Inflammatory macrophage treated with lipopolysaccharide for 1 hour (primary cell): ENCODE measurements around the gene NPC1L1.
"Not testable (repeated sequence)": the region's sequence is repeated elsewhere in the genome, so short reads cannot be mapped to it uniquely, and the experiment has no call there.

Experiments used
- DNase-seq, 2 donors: peaks; one replicate each; pipeline ENCODE4 v3.0.0-alpha.2; 2020 to 2022

The NPC1L1 gene

DNA sequence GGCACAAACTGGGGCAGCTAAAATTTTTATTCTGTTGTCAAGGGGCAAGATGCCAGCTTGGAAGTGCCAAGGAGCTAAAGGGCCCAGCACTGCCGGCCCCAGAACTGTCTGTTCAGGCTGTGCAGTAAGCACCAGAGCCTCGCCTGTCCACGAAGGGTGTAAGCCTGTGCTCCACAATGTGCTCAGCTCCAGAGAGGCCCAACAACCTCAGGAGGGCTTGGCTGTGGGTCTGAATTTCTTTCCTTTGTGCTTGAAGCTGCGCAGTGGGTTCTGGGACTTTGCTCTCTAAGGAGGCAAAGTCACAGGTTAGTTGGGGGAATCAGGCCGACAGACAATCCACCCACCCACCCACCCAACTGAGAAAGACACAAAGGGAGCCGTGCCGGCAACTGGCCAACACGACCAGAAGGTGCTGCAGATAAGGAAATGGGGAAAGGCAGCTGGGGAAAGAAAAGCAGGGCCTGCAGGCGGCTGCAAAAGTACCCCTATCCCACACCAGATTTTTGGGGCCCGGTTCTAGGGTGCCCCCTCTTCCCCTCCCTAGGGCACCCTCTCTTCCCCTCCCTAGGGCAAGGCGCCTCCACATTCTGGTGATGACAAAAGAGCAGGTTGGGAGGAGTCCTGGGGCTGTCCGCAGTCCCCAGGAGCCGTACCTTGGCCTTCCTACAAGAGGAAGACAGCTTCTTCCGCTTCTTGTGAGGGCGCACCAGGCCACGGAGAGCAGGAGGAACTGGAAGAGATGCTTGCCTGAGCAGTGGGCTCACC is 24.8 kb upstream of the NPC1L1 start:
- DNase-seq: no peak

- peak; percentile 21 to 77 for DNase-seq
Observed at GRCh38 chr7:44565097-44565794, 24.1 kb upstream of the NPC1L1 start.

- DNase-seq: no peak
Observed at GRCh38 chr7:44564606-44565005, 23.5 kb upstream of the NPC1L1 start.

GRCh38 chr7:44563171-44563679 is 22.1 kb upstream of the NPC1L1 start:
- no peak for DNase-seq

DNA sequence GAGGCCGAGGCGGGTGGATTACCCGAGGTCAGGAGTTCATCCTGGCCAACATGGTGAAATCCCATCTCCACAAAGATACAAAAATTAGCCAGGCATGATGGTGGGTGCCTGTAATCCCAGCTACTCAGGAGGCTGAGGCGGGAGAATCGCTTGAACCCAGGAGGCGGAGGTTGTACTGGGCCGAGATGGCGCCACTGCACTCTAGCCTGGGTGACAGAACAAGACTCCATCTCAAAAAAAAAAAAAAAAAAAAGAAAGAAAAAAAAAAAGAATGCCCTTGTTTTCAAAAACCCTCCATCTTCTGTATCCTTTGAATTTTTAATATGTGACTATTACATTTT is 21.5 kb upstream of the NPC1L1 start:
- DNase-seq: not testable (repeated sequence)

- no peak for DNase-seq
Observed at GRCh38 chr7:44561962-44562621, 21.0 kb upstream of the NPC1L1 start.

DNA sequence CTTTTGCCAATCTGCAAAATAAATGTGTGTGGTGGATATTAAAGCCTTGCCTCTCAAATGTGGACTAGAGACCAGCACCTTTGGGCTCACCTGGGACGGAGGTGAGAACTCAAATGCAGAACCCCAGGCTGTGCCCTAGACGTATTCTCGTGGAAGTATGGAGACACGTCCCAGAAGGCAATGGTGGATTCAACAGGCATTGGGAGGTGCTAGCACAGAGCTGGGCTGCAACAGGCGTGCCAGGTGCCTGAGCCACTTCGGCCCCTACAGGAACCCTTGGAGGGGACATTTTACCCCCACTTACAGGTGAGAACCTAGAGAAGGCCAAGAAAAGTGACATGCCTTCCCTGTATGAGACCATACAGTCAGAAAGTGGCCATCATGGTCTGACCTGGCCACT is 20.4 kb upstream of the NPC1L1 start:
- no peak for DNase-seq

DNA sequence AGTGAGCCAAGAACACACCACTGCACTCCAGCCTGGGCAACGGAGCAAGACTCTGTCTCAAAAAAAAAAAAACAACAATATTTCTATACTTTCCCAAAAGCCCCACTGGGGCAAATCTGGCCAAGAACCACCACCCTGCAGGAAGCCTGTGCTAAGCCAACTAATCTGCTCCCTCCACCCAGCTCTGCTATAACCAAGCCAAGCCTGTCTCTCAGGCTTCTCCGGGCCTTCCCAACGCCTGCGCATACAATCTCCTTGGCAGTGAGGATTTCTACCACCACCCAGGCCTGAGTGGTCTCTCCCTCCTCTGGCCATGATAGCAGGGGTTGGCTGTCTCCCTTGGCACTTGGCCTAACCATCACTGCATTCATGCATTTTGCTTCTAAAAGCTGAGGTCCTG is 18.4 kb upstream of the NPC1L1 start:
- DNase-seq: no peak

- DNase-seq: no peak
Observed at GRCh38 chr7:44557485-44557884, 16.4 kb upstream of the NPC1L1 start.

DNA sequence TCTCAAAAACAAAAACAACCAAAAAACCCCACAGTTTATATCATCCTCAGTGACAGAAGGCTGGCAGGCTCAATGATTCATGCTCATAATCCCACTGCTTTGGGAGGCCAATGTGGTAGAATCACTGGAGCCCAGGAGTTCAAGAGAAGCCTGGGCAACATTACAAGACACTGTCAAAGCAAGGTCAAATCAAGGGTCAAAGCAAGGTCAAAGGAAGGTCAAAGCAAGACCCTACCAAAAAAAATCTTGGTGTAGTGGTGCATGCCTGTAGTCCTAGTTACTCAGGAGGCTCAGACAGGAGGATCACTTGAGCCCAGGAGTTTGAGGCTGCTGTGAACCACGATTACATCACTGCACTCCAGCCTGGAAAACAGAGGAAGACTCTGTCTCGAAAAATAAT is 14.2 kb upstream of the NPC1L1 start:
- DNase-seq: no peak

DNA sequence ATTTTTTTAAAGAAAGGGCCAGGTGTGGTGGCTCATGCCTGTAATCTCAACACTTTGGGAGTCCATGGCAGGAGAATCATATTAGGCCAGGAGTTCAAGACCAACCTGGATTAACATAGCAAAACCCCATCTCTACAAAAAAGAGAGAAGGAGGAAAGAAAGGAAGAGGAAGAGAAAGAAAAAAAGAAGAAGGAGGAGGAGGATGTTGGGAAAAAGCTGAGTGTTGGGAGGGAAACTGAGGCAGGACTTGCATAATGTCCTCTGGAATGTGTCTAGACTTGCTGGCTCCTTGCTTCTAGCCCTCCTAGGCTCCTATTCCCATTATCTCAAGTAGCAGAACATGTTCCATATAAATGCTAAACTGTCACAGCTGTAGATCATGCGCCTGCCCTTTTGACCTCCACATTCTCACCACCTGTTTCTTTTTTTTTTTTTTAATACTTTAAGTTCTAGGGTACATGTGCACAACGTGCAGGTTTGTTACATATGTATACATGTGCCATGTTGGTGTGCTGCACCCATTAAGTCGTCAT is 11.4 kb upstream of the NPC1L1 start:
- DNase-seq: not testable (repeated sequence)

DNA sequence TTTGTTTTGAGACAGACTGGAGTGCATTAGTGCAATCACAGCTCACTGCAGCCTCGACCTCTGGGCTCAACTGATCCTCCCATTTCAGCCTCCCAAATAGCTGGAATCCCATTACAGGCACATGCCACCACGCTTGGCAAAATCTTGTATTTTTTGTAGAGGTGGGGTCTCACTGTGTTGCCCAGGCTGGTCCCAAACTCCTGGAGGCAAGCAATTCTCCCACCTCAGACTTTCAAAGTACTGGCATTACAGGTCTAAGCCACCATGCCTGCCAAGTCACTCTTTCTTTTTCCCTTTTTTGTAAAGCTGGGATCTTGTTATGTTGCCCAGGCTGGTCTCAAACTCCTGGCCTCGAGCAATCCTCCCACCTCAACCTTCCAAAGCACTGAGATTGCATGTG is 8.3 kb upstream of the NPC1L1 start:
- no peak for DNase-seq

GRCh38 chr7:44548893-44549292 is 7.8 kb upstream of the NPC1L1 start:
- no peak for DNase-seq

GRCh38 chr7:44547536-44548231 is 6.6 kb upstream of the NPC1L1 start:
- no peak for DNase-seq

GRCh38 chr7:44541876-44542610 is 913 bp upstream of the NPC1L1 start:
- DNase-seq: no peak

DNA sequence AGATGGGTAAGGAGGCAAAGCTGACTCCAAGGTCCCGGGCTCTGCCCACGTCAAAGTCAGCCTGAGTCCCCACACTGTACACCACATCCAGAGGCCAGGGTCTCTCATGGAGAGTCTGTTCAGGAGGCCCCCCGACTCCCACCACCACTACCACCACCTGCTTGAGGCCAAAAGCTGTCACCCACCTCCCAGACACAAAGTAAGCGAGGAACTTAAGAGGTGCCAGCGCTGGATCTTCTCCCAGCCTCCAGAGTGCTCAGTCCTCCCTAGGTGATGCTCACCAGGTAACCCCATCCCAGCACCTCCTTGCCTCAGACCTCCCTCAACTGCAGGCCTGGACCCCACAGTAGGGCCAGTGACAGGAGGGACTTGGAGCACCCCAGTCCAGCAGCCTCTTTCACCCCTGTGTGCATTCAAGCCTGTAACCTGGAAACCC is 520 bp downstream of the NPC1L1 start:
- no peak for DNase-seq

DNA sequence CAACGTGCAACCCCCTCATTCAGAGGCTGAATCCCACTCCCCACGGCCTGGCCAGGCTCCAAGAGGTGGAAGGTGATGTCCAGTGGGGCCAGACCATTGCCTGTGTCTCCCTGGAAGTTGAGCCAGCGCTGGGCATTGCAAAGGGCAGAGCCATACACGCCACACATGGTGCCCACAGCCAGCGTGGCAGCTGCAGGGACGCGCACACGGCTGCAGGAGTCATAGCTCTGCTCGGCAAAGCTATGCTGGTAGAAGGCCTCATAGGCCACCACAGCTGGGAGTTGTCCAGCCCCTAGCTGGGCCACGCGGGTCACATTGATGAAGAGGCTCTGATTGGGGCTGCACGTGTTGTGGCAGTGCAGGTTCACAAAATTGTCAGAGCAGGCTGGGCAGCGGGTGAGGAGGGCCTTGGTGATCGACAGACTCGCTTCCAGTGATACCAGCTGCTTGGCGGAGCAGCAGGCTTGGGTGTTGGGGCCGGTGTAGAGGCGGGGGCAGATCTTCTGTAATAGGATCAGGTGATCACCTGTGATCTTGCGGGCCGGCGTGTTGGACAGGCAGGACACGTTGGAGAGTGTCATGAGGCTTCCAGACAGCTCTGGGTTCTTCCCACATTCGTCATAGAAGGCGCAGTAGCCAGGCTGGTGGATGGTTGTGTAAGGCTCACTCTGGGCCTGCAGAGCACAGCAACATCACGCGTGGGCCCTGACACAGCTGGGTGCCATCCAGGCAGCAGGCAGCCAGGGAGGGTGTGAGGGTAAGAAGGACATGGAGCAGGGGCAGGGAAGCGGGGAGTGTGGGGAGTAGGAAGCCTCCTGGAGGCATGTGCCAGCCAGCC is 1.2 kb downstream of the NPC1L1 start:
- no peak for DNase-seq

- no peak for DNase-seq
Observed at GRCh38 chr7:44538798-44539668, 2.1 kb downstream of the NPC1L1 start.

GRCh38 chr7:44538093-44538797 is 2.9 kb downstream of the NPC1L1 start:
- DNase-seq: no peak

GRCh38 chr7:44537442-44537841 is 3.7 kb downstream of the NPC1L1 start:
- no peak for DNase-seq
